Liver (tissue), 9 donors: Measurements from ENCODE around the gene SLC28A2. TPM values are rescaled to one million over a fixed set of nuclear protein-coding genes. Genes with fewer than 3 reads are reported as not detected.
A peak's percentile ranks its signal among the peaks of the same experiment; 100 is the strongest.

Experiments
- DNase-seq: peaks from one replicate; pipeline ENCODE4 v3.0.0-alpha.2; 2017; ENCODE audit warnings: low spot score
- H3K27ac ChIP-seq, 2 donors: one replicate each; pipeline ENCODE4 v1.7.0; 2013; ENCODE audit warnings: inconsistent platforms in 2 of 2, low read length in 2 of 2, control low read depth in 1 of 2, low read depth in 1 of 2, mild to moderate bottlenecking in 1 of 2
- H3K27me3 ChIP-seq, 4 donors: one replicate each; pipeline versions ENCODE4 v1.6.1 to v1.7.0; 2013; ENCODE audit warnings: low read length in 3 of 4, inconsistent platforms in 1 of 4, mild to moderate bottlenecking in 1 of 4, moderate library complexity in 1 of 4; ENCODE audit not compliant: control insufficient read depth in 4 of 4, insufficient read depth in 4 of 4
- H3K36me3 ChIP-seq, 4 donors: one replicate each; pipeline versions ENCODE4 v1.6.1 to v1.7.0; 2013; ENCODE audit warnings: low read length in 3 of 4, mild to moderate bottlenecking in 3 of 4, low read depth in 1 of 4, moderate library complexity in 1 of 4; ENCODE audit not compliant: control insufficient read depth in 4 of 4, insufficient read depth in 3 of 4
- H3K4me1 ChIP-seq, 4 donors: one replicate each; pipeline versions ENCODE4 v1.6.1 to v1.7.0; 2013; ENCODE audit warnings: low read length in 3 of 4, mild to moderate bottlenecking in 3 of 4, moderate library complexity in 1 of 4; ENCODE audit not compliant: control insufficient read depth in 4 of 4, insufficient read depth in 4 of 4
- H3K4me3 ChIP-seq, 3 donors: one replicate each; pipeline versions ENCODE4 v1.6.1 to v1.7.0; 2013; ENCODE audit warnings: low read length in 3 of 3, control low read depth in 1 of 3, low read depth in 1 of 3, mild to moderate bottlenecking in 1 of 3
- H3K9ac ChIP-seq, 2 donors: one replicate each; pipeline ENCODE4 v1.7.0; 2013; ENCODE audit warnings: low read length in 2 of 2, mild to moderate bottlenecking in 2 of 2, moderate library complexity in 2 of 2, control low read depth in 1 of 2, low read depth in 1 of 2
- H3K9me3 ChIP-seq, 4 donors: one replicate each; pipeline versions ENCODE4 v1.6.1 to v1.7.0; 2013; ENCODE audit warnings: low read length in 3 of 4; ENCODE audit not compliant: control insufficient read depth in 4 of 4
- EGR1 ChIP-seq, 2 donors: IDR thresholded peaks; 2 replicates each; pipeline ENCODE4 v1.6.1; 2016 to 2018; ENCODE audit warnings: antibody characterized with exemption in 2 of 2, low read depth in 2 of 2
- FOXA1 ChIP-seq: IDR thresholded peaks from 2 replicates; pipeline ENCODE4 v1.6.1; 2016; ENCODE audit warnings: antibody characterized with exemption
- FOXA2 ChIP-seq: IDR thresholded peaks from 2 replicates; pipeline ENCODE4 v1.6.1; 2016; ENCODE audit warnings: antibody characterized with exemption
- HNF4A ChIP-seq, 2 donors: conservative IDR thresholded peaks; 2 replicates each; pipeline ENCODE4 v1.6.1; 2016; ENCODE audit warnings: antibody characterized with exemption in 2 of 2, mild to moderate bottlenecking in 2 of 2
- HNF4G ChIP-seq: IDR thresholded peaks from 2 replicates; pipeline ENCODE4 v1.6.1; 2016; ENCODE audit warnings: antibody characterized with exemption
- NR2F2 ChIP-seq: IDR thresholded peaks from 2 replicates; pipeline ENCODE4 v1.6.1; 2016; ENCODE audit warnings: antibody characterized with exemption
- RXRA ChIP-seq, 2 donors: IDR thresholded peaks; 2 replicates each; pipeline ENCODE4 v1.6.1; 2017 to 2018; ENCODE audit warnings: antibody characterized with exemption in 2 of 2, mild to moderate bottlenecking in 1 of 2
- SP1 ChIP-seq: IDR thresholded peaks from 2 replicates; pipeline ENCODE4 v1.6.1; 2018; ENCODE audit warnings: antibody characterized with exemption, mild to moderate bottlenecking
- WGBS: extraction: QIAGEN DNeasy Blood & Tissue Kit; methylation state at CpG from one replicate; pipeline ENCODE4 v1.1.7; 2013; 5-methylcytosine and 5-hydroxymethylcytosine counted together
- polyA plus RNA-seq, 2 donors: library from polyadenylated mRNA; stranded (reverse) in 1 of 2; unstranded in 1 of 2; fragments of 200-250 nt in 1 of 2; fragments of >200 nt in 1 of 2; fragmentation: Nextera tagmentation in 1 of 2; extraction: Ambion mirVana in 1 of 2; gene quantifications; one replicate each; pipeline versions ENCODE4 v1.2.1 to v1.2.3, GENCODE V29; 2013 to 2015
- total RNA-seq, 2 donors: library from RNA; depleted of rRNA; stranded (reverse); fragments of >200 nt; gene quantifications; one replicate each; pipeline ENCODE4 v1.2.3, GENCODE V29; 2014
- TF ChIP-seq, protein P1 (sequence below): IDR thresholded peaks from 2 replicates; pipeline ENCODE4 v1.6.1; 2016; ENCODE audit warnings: antibody characterized with exemption
- TF ChIP-seq, protein P2 (sequence below): IDR thresholded peaks from 2 replicates; pipeline ENCODE4 v1.6.1; 2016; ENCODE audit warnings: antibody characterized with exemption
- TF ChIP-seq, protein P3 (sequence below): fragments of 150-350 bp; IDR thresholded peaks from 2 replicates; pipeline ENCODE4 v1.5.1; 2017; ENCODE audit warnings: improper control_type of control experiment, low read depth, low read length; ENCODE audit not compliant: missing input control
- TF ChIP-seq, protein P4 (sequence below): IDR thresholded peaks from 2 replicates; pipeline ENCODE4 v1.6.1; 2016; ENCODE audit warnings: antibody characterized with exemption
- donor health status: healthy.
- donor health status: healthy.
- donor health status: healthy.
- donor health status: healthy.
- donor health status: healthy.

The SLC28A2 gene
- total and polyA plus RNA-seq, 4 donors = under 0.01 to 0.19 (median 0.02) TPM; not detected in 1

DNA sequence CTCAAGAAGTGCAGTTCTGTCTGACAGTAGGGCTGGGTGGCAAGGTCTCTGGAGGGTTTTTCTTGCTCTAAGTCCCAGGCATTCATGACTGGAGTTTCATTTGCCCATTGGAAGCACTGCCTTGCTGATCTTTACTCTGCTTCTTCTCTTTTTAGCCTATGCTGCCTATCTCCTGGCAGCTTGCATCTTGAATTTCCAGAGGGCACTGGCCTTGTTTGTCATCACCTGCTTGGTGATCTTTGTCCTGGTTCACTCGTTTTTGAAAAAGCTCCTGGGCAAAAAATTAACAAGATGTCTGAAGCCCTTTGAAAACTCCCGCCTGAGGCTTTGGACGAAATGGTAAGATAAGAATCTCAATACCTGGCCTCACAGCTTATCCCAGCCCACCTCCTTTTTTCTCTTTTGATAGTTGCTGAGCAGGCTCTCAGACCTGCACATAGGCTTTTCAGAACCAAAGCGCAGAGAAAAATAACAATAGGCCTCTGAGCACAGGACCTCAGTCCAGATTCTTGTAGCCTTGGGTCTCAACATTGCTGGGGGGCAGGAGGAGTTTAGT is 10.9 kb downstream of the SLC28A2 start:
- Histone ChIP-seq H3K9me3 (no peaks in the 10 kb centered on the region), H3K4me1 (peaks cover 3 to 7% (median 5%) of the 10 kb centered on the region in 4 donors), H3K4me3 (no peak overlapping the region), H3K27me3 (no peaks in the 10 kb centered on the region), H3K9ac (no peak overlapping the region), H3K36me3 (no peaks in the 10 kb centered on the region), H3K27ac (no peak overlapping the region)
- 50% methylated on average over 4 of the region's 4 CpGs for WGBS
- TF ChIP-seq NR2F2 = no peak
- TF ChIP-seq, protein P1, sequence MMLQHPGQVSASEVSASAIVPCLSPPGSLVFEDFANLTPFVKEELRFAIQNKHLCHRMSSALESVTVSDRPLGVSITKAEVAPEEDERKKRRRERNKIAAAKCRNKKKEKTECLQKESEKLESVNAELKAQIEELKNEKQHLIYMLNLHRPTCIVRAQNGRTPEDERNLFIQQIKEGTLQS = no peak
- TF ChIP-seq RXRA (IDR thresholded peaks at IDR 0.05) = peak in 1 of 2 donors; percentile 40
- peak; percentile 16 to 45 for TF ChIP-seq HNF4A (conservative IDR thresholded peaks at IDR 0.05)
- TF ChIP-seq, protein P2, sequence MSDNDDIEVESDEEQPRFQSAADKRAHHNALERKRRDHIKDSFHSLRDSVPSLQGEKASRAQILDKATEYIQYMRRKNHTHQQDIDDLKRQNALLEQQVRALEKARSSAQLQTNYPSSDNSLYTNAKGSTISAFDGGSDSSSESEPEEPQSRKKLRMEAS = no peak
- DNase-seq = no peak

DNA sequence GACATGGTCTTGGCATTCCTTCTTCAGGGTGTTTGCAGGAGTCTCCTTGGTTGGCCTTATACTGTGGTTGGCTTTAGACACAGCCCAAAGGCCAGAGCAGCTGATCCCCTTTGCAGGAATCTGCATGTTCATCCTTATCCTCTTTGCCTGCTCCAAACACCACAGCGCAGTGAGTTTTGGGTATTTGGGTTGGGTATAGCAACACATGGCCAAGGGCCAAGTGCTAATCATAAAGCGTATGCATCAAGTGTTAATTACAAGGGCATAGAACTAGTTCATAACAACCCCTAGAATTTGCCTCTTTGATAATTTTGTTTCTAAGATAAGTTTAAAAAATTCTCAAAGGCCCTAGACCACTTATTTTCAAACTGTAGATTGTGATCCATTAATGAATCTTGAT is 11.8 kb downstream of the SLC28A2 start:
- Histone ChIP-seq H3K4me1 (peaks cover 3 to 7% (median 5%) of the 10 kb centered on the region in 4 donors), H3K9me3 (no peaks in the 10 kb centered on the region), H3K27ac (no peak overlapping the region), H3K9ac (no peak overlapping the region), H3K36me3 (no peaks in the 10 kb centered on the region), H3K27me3 (no peaks in the 10 kb centered on the region), H3K4me3 (no peak overlapping the region)
- 94% methylated on average over 2 of the region's 2 CpGs for WGBS
- DNase-seq = no peak
- TF ChIP-seq, protein P3, sequence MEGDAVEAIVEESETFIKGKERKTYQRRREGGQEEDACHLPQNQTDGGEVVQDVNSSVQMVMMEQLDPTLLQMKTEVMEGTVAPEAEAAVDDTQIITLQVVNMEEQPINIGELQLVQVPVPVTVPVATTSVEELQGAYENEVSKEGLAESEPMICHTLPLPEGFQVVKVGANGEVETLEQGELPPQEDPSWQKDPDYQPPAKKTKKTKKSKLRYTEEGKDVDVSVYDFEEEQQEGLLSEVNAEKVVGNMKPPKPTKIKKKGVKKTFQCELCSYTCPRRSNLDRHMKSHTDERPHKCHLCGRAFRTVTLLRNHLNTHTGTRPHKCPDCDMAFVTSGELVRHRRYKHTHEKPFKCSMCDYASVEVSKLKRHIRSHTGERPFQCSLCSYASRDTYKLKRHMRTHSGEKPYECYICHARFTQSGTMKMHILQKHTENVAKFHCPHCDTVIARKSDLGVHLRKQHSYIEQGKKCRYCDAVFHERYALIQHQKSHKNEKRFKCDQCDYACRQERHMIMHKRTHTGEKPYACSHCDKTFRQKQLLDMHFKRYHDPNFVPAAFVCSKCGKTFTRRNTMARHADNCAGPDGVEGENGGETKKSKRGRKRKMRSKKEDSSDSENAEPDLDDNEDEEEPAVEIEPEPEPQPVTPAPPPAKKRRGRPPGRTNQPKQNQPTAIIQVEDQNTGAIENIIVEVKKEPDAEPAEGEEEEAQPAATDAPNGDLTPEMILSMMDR = no peak
- TF ChIP-seq, protein P4, sequence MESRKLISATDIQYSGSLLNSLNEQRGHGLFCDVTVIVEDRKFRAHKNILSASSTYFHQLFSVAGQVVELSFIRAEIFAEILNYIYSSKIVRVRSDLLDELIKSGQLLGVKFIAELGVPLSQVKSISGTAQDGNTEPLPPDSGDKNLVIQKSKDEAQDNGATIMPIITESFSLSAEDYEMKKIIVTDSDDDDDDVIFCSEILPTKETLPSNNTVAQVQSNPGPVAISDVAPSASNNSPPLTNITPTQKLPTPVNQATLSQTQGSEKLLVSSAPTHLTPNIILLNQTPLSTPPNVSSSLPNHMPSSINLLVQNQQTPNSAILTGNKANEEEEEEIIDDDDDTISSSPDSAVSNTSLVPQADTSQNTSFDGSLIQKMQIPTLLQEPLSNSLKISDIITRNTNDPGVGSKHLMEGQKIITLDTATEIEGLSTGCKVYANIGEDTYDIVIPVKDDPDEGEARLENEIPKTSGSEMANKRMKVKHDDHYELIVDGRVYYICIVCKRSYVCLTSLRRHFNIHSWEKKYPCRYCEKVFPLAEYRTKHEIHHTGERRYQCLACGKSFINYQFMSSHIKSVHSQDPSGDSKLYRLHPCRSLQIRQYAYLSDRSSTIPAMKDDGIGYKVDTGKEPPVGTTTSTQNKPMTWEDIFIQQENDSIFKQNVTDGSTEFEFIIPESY = no peak
- no peak for TF ChIP-seq FOXA2
- TF ChIP-seq FOXA1 = no peak
- TF ChIP-seq, protein P2 = no peak
- TF ChIP-seq EGR1 (IDR thresholded peaks at IDR 0.05; ENCODE audit: low read depth in 2 of 2) = no peak
- no peak for TF ChIP-seq HNF4A (conservative IDR thresholded peaks at IDR 0.05)

DNA sequence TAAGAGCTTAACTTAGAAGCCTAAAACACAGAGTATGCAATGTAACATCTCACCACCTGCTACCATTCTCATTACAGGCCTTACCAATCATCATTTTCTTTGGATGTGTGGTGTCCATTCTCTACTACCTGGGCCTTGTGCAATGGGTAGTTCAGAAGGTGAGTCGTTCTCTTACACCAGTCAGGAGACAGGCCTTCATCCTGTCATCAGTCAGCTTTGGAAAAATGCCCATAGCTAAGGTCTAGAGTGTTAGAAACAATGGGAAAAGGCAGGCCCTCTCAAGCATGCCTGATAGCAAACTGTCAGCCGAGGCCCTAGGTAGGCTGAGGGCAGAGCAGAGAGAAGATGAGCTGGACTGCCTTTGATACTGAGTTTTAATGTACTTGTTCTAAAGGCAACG is 13.5 kb downstream of the SLC28A2 start:
- no peak overlapping the region for H3K27ac ChIP-seq
- no peaks in the 10 kb centered on the region for H3K36me3 ChIP-seq
- no peak overlapping the region for H3K4me3 ChIP-seq
- WGBS = 93% methylated on average over 3 of the region's 3 CpGs
- TF ChIP-seq SP1 (no peak), HNF4G (no peak), FOXA2 (no peak)
- no peaks in the 10 kb centered on the region for H3K9me3 ChIP-seq
- H3K4me1 ChIP-seq = peaks cover 3 to 7% (median 5%) of the 10 kb centered on the region in 4 donors
- no peak for DNase-seq
- no peaks in the 10 kb centered on the region for H3K27me3 ChIP-seq
- no peak overlapping the region for H3K9ac ChIP-seq
